Myocyte (in vitro differentiated cells): ENCODE measurements around the gene GALNT13. TPM values are rescaled to one million over a fixed set of nuclear protein-coding genes. Genes with fewer than 3 reads are reported as not detected.
A peak's percentile ranks its signal among the peaks of the same experiment; 100 is the strongest.

Experiments
- DNase-seq: peaks from one replicate; pipeline ENCODE4 v3.0.0-alpha.2; 2012; ENCODE audit warnings: low read depth
- total RNA-seq: library from RNA; depleted of rRNA; stranded (reverse); fragments of >200 nt; gene quantifications from 2 replicates; pipeline ENCODE4 v1.2.3, GENCODE V29; 2014

GALNT13 gene
- total RNA-seq, 1 donor from 2014 or later, result 2.2 TPM

GRCh38 chr2:154293864-154294263, 422.1 kb downstream of the GALNT13 start:
- no peak for DNase-seq

- DNase-seq, result no peak
These were observed 434.7 kb downstream of the GALNT13 start for GRCh38 chr2:154306266-154306970.

GRCh38 chr2:154307007-154307406, 435.3 kb downstream of the GALNT13 start:
- DNase-seq, result no peak

- DNase-seq, result peak; percentile 71
These were observed 452.9 kb downstream of the GALNT13 start for GRCh38 chr2:154324601-154325000.

GRCh38 chr2:154329510-154329909, 457.8 kb downstream of the GALNT13 start:
- no peak for DNase-seq

GRCh38 chr2:154331784-154332183, 460.1 kb downstream of the GALNT13 start:
- DNase-seq, result no peak

- DNase-seq, result no peak
These were observed 464.5 kb downstream of the GALNT13 start for GRCh38 chr2:154336201-154336600.

GRCh38 chr2:154338352-154338967, 466.7 kb downstream of the GALNT13 start:
- no peak for DNase-seq

- DNase-seq, result peak; percentile 11
These were observed 471.6 kb downstream of the GALNT13 start for GRCh38 chr2:154343282-154343681.

- DNase-seq, result no peak
These were observed 479.2 kb downstream of the GALNT13 start for GRCh38 chr2:154350911-154351310.

GRCh38 chr2:154361276-154361675, 489.6 kb downstream of the GALNT13 start:
- no peak for DNase-seq

GRCh38 chr2:154368153-154368552, 496.4 kb downstream of the GALNT13 start:
- peak; percentile 71 for DNase-seq

GRCh38 chr2:154370873-154371272, 499.2 kb downstream of the GALNT13 start:
- no peak for DNase-seq

GRCh38 chr2:154374416-154374815, 502.7 kb downstream of the GALNT13 start:
- no peak for DNase-seq

- DNase-seq, result peak; percentile 60
These were observed 503.8 kb downstream of the GALNT13 start for GRCh38 chr2:154375579-154375931.

GRCh38 chr2:154381931-154382794, 510.4 kb downstream of the GALNT13 start:
- peak; percentile 53 for DNase-seq

- no peak for DNase-seq
These were observed 514.5 kb downstream of the GALNT13 start for GRCh38 chr2:154386186-154386585.

GRCh38 chr2:154391051-154391450, 519.3 kb downstream of the GALNT13 start:
- no peak for DNase-seq

- DNase-seq, result no peak
These were observed 520.5 kb downstream of the GALNT13 start for GRCh38 chr2:154392256-154392655.

GRCh38 chr2:154394600-154394999, 522.9 kb downstream of the GALNT13 start:
- DNase-seq, result no peak

GRCh38 chr2:154400563-154401290, 529.0 kb downstream of the GALNT13 start:
- DNase-seq, result no peak
